HL-60 (cell line): Measurements from ENCODE around the gene PITPNC1.
A peak's percentile ranks its signal among the peaks of the same experiment; 100 is the strongest.

ENCODE experiments used
- DNase-seq, 2 experiments: peaks; one replicate each; pipeline ENCODE4 v3.0.0-alpha.2; 2010 to 2020; ENCODE audit warnings: low read depth in 1 of 2, low spot score in 1 of 2
- H3K27ac ChIP-seq: fragments of 250-450 bp; sonication (Bioruptor Pico); replicated peaks from 2 replicates; pipeline ENCODE4 v1.5.1; 2020; ENCODE audit warnings: mild to moderate bottlenecking, moderate library complexity
- H3K27me3 ChIP-seq: fragments of 250-450 bp; sonication (Bioruptor Pico); 2 replicates; pipeline ENCODE4 v1.5.1; 2021; ENCODE audit warnings: mild to moderate bottlenecking, moderate library complexity; ENCODE audit not compliant: insufficient read depth, poor library complexity, severe bottlenecking
- H3K4me3 ChIP-seq: replicated peaks from 2 replicates; pipeline ENCODE4 v1.5.1; 2011; ENCODE audit warnings: mild to moderate bottlenecking, control low read depth, low read length; ENCODE audit not compliant: insufficient read depth
- GABPA ChIP-seq: IDR thresholded peaks from 2 replicates; pipeline ENCODE4 v1.6.1; 2012; ENCODE audit warnings: low read depth
- POLR2AphosphoS5 ChIP-seq: IDR thresholded peaks from 2 replicates; pipeline ENCODE4 v1.6.1; 2012; ENCODE audit warnings: low read depth
- SPI1 ChIP-seq: IDR thresholded peaks from 2 replicates; pipeline ENCODE4 v1.6.1; 2012; ENCODE audit warnings: low read depth, mild to moderate bottlenecking, borderline replicate concordance
- TF ChIP-seq, protein P1 (sequence below): IDR thresholded peaks from 2 replicates; pipeline ENCODE4 v1.6.1; 2012; ENCODE audit warnings: low read depth; ENCODE audit not compliant: insufficient replicate concordance
- TF ChIP-seq, protein P2 (sequence below): IDR thresholded peaks from one replicate; pipeline ENCODE4 v1.5.1; 2011; ENCODE audit warnings: low read length, control low read depth, inconsistent platforms; ENCODE audit not compliant: insufficient read depth

PITPNC1 gene

DNA sequence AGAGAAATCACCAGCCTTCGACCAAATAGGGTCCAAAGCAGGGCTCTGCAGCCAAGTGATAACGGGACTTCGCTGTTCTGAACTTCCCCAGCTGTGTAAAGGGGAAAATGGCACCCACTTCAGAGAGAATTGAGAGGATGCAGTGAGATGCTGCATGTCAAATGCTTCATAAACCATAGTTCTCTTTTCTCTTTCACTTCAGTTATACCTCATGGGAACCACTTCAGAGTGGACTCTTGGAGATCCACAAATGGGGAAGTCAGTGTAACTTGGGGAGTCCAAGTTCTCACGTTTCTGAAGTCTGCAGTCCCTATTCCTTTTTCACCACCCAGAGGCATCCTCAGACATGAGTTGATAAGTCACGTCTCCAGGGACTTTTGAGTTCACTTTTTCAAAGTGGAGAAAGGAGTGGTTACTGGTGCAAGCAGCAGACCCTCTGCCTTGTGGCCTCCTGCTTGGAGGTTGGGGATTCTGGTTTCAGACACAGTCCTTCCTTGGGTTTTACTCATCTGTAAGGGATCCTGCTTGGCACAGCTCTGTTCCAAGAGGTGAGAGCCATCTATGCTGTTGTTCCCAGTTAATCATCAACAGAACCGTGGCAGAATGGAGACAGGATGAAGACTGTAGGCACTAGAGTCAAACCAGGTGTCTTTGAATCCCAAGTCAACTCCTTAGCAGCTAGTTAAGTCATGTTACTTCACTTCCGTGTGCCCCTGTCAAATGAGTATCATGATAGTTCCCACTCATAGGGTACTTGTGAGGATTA, 217.2 kb downstream of the PITPNC1 start:
- DNase-seq = peak in 1 of 2 experiments; percentile 32
- Histone ChIP-seq H3K27me3 (no peaks in the 10 kb centered on the region), H3K4me3 (no peak overlapping the region), H3K27ac (no peak overlapping the region)
- no peak for TF ChIP-seq POLR2AphosphoS5
- TF ChIP-seq SPI1 = peak; percentile 84

DNA sequence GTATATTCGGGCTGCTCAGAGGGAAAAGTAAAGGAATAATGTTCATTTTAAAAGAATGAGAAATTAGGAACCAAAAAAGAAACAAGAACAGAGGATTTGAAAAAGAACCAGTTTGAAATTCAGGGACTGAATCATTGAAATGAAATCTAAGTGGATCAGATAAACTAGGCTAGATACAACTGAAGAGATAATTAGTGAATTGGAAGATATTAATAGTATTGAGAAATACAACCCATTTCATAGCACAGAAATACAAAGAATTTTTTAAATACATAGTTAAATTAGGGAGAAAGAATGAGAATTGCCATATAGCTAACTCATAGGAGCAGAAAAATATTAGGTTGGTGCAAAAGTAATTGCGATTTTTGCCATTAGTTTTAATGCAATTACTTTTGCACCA, 223.3 kb downstream of the PITPNC1 start:
- no peak overlapping the region for H3K27ac ChIP-seq
- no peak for DNase-seq
- no peak overlapping the region for H3K4me3 ChIP-seq
- H3K27me3 ChIP-seq = no peaks in the 10 kb centered on the region
- TF ChIP-seq, protein P1, sequence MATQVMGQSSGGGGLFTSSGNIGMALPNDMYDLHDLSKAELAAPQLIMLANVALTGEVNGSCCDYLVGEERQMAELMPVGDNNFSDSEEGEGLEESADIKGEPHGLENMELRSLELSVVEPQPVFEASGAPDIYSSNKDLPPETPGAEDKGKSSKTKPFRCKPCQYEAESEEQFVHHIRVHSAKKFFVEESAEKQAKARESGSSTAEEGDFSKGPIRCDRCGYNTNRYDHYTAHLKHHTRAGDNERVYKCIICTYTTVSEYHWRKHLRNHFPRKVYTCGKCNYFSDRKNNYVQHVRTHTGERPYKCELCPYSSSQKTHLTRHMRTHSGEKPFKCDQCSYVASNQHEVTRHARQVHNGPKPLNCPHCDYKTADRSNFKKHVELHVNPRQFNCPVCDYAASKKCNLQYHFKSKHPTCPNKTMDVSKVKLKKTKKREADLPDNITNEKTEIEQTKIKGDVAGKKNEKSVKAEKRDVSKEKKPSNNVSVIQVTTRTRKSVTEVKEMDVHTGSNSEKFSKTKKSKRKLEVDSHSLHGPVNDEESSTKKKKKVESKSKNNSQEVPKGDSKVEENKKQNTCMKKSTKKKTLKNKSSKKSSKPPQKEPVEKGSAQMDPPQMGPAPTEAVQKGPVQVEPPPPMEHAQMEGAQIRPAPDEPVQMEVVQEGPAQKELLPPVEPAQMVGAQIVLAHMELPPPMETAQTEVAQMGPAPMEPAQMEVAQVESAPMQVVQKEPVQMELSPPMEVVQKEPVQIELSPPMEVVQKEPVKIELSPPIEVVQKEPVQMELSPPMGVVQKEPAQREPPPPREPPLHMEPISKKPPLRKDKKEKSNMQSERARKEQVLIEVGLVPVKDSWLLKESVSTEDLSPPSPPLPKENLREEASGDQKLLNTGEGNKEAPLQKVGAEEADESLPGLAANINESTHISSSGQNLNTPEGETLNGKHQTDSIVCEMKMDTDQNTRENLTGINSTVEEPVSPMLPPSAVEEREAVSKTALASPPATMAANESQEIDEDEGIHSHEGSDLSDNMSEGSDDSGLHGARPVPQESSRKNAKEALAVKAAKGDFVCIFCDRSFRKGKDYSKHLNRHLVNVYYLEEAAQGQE = no peak
- TF ChIP-seq, protein P2, sequence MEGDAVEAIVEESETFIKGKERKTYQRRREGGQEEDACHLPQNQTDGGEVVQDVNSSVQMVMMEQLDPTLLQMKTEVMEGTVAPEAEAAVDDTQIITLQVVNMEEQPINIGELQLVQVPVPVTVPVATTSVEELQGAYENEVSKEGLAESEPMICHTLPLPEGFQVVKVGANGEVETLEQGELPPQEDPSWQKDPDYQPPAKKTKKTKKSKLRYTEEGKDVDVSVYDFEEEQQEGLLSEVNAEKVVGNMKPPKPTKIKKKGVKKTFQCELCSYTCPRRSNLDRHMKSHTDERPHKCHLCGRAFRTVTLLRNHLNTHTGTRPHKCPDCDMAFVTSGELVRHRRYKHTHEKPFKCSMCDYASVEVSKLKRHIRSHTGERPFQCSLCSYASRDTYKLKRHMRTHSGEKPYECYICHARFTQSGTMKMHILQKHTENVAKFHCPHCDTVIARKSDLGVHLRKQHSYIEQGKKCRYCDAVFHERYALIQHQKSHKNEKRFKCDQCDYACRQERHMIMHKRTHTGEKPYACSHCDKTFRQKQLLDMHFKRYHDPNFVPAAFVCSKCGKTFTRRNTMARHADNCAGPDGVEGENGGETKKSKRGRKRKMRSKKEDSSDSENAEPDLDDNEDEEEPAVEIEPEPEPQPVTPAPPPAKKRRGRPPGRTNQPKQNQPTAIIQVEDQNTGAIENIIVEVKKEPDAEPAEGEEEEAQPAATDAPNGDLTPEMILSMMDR = no peak
- TF ChIP-seq GABPA (no peak), POLR2AphosphoS5 (no peak), SPI1 (no peak)

DNA sequence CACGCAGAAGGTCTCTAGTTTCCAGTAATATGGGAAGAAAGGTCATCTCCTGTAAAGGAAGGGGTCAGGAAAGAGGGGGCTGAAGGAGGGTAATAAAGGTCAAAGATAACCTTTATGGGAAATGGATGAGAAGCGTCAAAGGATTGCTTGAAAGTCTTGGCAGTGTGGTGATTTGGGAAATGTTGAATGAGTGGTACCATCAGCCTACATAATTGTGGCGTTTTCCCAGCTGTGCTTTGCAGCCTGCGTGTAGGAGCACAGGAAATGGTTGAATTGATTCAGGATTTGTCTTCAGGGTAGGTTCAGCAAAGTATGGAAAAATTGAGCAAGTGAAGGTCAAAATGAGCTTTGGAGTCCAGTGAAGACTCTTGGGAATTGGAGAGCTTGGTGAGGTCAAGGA, 224.8 kb downstream of the PITPNC1 start:
- DNase-seq = no peak
- TF ChIP-seq POLR2AphosphoS5 (no peak), SPI1 (no peak), GABPA (no peak)
- TF ChIP-seq, protein P2 = no peak
- TF ChIP-seq, protein P1 = no peak
- H3K27me3 ChIP-seq = no peaks in the 10 kb centered on the region
- no peak overlapping the region for H3K27ac ChIP-seq
- H3K4me3 ChIP-seq = no peak overlapping the region

DNA sequence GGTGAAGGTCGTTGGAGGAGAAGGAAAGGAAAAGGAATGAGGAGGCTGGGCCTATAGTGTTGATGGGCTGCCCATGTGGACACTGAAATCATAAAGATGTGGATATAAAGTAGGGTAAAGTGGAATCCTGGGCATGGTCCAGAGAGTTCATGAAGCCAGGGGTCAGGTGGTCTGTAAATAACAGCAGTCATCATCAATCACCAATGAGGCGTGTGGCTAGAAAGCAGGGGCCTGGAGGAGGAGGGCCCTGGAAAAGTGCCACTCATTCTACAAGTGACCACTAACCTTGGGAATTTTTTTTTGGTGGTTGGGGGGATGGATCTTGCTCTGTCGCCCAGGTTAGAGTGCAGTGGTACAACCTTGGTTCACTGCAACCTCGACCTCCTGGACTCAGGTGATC, 225.4 kb downstream of the PITPNC1 start:
- TF ChIP-seq SPI1 (no peak), GABPA (no peak), POLR2AphosphoS5 (no peak)
- TF ChIP-seq, protein P1 = no peak
- TF ChIP-seq, protein P2 = no peak
- Histone ChIP-seq H3K4me3 (no peak overlapping the region), H3K27ac (no peak overlapping the region), H3K27me3 (no peaks in the 10 kb centered on the region)
- no peak for DNase-seq
